AG04449 (cell line): ENCODE results near the gene RHOT2.

Experiments
- CTCF ChIA-PET: fragments of 350-600 bp; formaldehyde crosslinking; extraction: SDS; loops from one replicate; lab custom pipeline; 2021; ENCODE audit warnings: antibody characterized with exemption; lab: Yijun Ruan, JAX
- POLR2A ChIA-PET: fragments of 400-600, 350-600 bp; formaldehyde crosslinking; extraction: SDS; loops from one replicate; lab custom pipeline; 2020; ENCODE audit warnings: antibody characterized with exemption, inconsistent platforms; lab: Yijun Ruan, JAX
- DNase-seq: peaks from one replicate; pipeline ENCODE4 v3.0.0-alpha.2; 2010; ENCODE audit warnings: low read depth, low spot score
- H3K4me3 ChIP-seq: 2 replicates; pipeline ENCODE4 v1.5.1; 2011; ENCODE audit warnings: low read depth, mild to moderate bottlenecking, control low read depth, low read length
- TF ChIP-seq, protein P1 (sequence below): IDR thresholded peaks from one replicate; pipeline ENCODE4 v1.5.1; 2011; ENCODE audit warnings: mild to moderate bottlenecking, moderate library complexity, low read length, control low read depth, inconsistent platforms; ENCODE audit not compliant: insufficient read depth; ENCODE audit errors: missing control alignments

The RHOT2 gene

DNA sequence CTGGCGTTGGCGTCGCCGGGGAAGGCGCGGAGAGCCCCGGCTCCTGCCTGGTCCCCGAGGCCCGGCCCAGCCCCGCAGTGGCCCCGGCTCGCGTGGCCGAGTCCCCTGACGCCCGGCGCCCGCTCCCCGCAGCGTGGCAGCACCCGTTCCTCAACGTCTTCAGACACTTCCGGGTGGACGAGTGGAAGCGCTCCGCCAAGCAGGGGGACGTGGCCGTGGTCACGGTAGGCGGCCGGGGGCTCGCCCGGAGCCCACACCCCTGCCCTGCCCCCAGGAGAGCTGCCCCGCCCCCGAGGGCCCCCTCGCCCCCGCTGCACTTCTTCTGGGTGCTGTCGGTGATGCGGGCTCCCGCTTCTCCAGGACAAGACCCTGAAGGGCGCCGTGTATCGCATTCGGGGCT, 18.3 kb upstream of the RHOT2 start:
- POLR2A ChIA-PET: interaction anchor here (0.7 to 1.1 kb wide), 3 partner anchors 13 to 32 kb away, joined by 3 read pairs; no protein-coding TSS in a partner anchor
- TF ChIP-seq, protein P1, sequence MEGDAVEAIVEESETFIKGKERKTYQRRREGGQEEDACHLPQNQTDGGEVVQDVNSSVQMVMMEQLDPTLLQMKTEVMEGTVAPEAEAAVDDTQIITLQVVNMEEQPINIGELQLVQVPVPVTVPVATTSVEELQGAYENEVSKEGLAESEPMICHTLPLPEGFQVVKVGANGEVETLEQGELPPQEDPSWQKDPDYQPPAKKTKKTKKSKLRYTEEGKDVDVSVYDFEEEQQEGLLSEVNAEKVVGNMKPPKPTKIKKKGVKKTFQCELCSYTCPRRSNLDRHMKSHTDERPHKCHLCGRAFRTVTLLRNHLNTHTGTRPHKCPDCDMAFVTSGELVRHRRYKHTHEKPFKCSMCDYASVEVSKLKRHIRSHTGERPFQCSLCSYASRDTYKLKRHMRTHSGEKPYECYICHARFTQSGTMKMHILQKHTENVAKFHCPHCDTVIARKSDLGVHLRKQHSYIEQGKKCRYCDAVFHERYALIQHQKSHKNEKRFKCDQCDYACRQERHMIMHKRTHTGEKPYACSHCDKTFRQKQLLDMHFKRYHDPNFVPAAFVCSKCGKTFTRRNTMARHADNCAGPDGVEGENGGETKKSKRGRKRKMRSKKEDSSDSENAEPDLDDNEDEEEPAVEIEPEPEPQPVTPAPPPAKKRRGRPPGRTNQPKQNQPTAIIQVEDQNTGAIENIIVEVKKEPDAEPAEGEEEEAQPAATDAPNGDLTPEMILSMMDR: no peak
- DNase-seq: no peak
- H3K4me3 ChIP-seq: peak overlapping the region; percentile 74
- CTCF ChIA-PET: interaction anchor here (0.8 to 2.1 kb wide), 3 partner anchors 10 to 18 kb away, joined by 3 to 11 read pairs (median 9); partner anchors contain the start of gene RHOT2

DNA sequence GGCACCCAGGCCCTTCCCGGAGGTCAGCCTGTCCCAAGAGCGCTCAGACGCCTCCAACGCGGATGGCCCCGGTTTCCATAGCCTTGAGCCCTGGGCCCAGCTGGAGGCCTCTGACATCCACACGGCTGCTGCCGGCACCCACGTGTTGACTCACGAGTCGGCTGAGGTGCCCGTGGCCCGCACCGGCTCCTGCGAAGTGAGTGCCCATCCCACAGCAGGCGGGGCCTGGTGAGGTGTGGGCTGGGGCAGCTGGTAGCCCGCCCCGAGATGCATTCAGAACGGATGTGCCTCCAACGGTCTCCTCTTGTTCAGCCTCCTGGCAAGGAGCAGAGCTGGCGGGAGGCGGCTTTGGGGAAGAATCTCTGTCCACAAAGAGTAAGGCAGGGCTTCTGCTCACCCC, 16.1 kb upstream of the RHOT2 start:
- POLR2A ChIA-PET: interaction anchor here (1.0 kb wide), 1 partner anchor 15 kb away, joined by 4 read pairs; the partner anchor contains the start of gene METTL26
- H3K4me3 ChIP-seq: no peak overlapping the region
- CTCF ChIA-PET: interaction anchor here (1.1 to 2.3 kb wide), 2 partner anchors 8 to 16 kb away, joined by 4 to 13 read pairs; partner anchors contain the start of gene RHOT2

DNA sequence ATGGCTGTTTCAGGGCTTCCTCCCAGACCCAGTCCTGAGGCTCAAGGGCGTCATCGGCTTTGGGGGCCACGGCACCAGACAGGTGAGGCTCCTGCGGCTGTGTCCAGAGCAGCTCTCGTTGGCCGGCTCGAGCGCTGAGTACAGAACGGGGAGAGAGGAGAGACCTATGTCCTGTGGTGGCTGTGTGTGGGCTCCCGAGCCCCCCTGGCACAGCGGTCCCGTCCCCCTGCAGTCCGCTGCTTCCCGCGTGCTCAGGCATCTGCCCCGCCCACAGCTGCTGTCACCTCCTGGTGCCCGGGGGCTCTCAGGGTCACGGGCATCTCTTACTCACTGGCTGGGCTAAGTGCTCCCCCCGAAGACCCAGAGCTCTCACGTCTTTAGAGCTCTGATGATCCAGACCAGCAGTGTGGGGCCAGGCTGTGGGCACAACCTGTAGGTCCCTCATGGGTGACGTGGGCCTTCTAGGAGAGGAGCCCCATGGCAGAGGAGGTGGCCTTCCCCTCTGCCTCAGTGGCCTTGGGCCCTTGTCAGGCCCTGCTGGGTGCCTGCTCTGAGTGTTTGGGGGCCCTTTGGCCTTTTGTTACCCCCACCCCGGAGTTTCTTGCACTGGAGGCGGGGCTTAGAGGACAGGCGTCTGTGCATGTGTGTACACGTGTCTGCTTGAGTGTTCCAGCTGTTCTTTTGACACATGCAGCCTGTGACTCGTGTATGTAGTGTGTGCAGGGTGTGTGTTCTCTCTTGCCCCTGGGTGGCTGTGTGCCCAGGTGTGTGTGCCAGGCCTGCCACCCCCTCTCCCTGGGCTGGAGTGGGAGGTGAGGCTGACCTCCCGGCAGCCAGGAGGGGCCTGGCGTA, 15.3 kb upstream of the RHOT2 start:
- H3K4me3 ChIP-seq: no peak overlapping the region
- ChIA-PET CTCF (interaction anchor here (1.1 to 2.3 kb wide), 3 partner anchors 9 to 15 kb away, joined by 4 to 13 read pairs (median 4); partner anchors contain the start of gene RHOT2), POLR2A (interaction anchor here (1.0 kb wide), 1 partner anchor 16 kb away, joined by 4 read pairs; the partner anchor contains the start of gene METTL26)
- no peak for DNase-seq
- TF ChIP-seq, protein P1: no peak

More for the DNA sequence above, 16.1 kb upstream of the RHOT2 start:
- TF ChIP-seq, protein P1: no peak
- DNase-seq: no peak

DNA sequence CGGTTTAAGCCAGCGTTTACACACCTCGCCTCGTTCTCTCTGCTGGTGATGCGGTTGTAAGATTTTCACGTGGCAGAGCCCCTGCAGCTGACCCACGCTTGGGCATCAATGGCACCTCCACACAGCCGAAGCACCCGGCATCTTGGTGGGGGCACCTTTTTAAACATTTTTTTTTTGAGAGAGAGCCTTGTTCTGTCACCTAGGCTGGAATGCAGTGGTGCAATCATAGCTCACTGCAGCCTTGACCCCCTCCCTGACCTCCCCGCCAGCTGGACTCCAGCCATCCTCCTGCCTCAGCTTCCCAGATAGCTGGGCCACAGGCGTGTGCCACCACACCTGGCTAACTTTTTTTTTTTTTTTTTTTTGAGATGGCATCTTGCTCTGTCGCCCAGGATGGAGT, 13.9 kb upstream of the RHOT2 start:
- ChIA-PET CTCF (interaction anchor here (1.2 kb wide), 1 partner anchor 13 kb away, joined by 4 read pairs; the partner anchor contains the start of gene RHOT2), POLR2A (no interaction called here)
- DNase-seq: no peak
- H3K4me3 ChIP-seq: no peak overlapping the region
- TF ChIP-seq, protein P1: no peak

DNA sequence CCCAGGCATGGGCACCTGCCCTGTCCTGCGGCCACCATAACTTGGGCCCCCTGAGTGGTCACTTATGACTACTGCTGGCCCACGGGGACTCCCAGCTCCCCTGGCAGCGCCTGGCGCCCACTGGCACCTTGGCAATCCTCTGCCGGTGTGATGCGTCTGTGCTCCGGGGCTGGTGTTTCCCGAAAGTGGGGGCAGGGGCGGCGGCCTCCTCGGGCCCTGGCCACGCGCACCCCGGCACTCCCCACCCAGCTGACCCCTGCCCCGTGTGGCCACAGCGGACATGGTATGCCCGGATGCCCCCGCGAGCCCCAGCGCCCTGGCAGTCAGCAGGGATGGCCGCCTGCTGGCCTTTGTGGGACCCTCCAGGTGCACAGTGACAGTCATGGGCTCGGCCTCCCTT, 10.4 kb upstream of the RHOT2 start:
- DNase-seq: no peak
- TF ChIP-seq, protein P1: no peak
- ChIA-PET POLR2A (no interaction called here), CTCF (interaction anchor here (1.5 kb wide), 1 partner anchor 10 kb away, joined by 6 read pairs; the partner anchor contains the start of gene RHOT2)
- no peak overlapping the region for H3K4me3 ChIP-seq
